Vagina (tissue), 2 donors: ENCODE measurements around the gene MTUS2.

Source experiments
- CTCF ChIP-seq, 3 experiments: fragments of 450-650 bp in 2 of 3; fragments of 200-600 bp in 1 of 3; sonication (generic) in 1 of 3; IDR thresholded peaks; one replicate each; pipeline ENCODE4 v1.5.1; 2017 to 2019; ENCODE audit warnings: antibody characterized with exemption in 3 of 3, mild to moderate bottlenecking in 2 of 3, moderate library complexity in 2 of 3
- POLR2A ChIP-seq, 2 donors: fragments of 450-650 bp; IDR thresholded peaks; one replicate each; pipeline ENCODE4 v1.6.1; 2017; ENCODE audit warnings: antibody characterized with exemption in 2 of 2, mild to moderate bottlenecking in 2 of 2, moderate library complexity in 2 of 2
- POLR2AphosphoS5 ChIP-seq, 2 donors: sonication (generic); formaldehyde crosslinking; IDR thresholded peaks; one replicate each; pipeline ENCODE4 v1.9.0; 2017; ENCODE audit warnings: antibody characterized with exemption in 2 of 2, mild to moderate bottlenecking in 2 of 2, low read depth in 1 of 2; ENCODE audit not compliant: insufficient read depth in 1 of 2

- no peak for TF ChIP-seq CTCF (IDR thresholded peaks at IDR 0.05)
- no peak for TF ChIP-seq POLR2A (IDR thresholded peaks at IDR 0.05)
- TF ChIP-seq POLR2AphosphoS5 (IDR thresholded peaks at IDR 0.05; ENCODE audit: insufficient read depth in 1 of 2, low read depth in 1 of 2), result no peak
Measured at GRCh38 chr13:29279356-29280254, 459.5 kb downstream of the MTUS2 start.
